ENCODE measurements around the gene USO1. TPM values are rescaled to one million over a fixed set of nuclear protein-coding genes. Genes with fewer than 3 reads are reported as not detected.

USO1 gene
- total and polyA plus RNA-seq, 4 donors = 29.0 to 102 (median 45.0) TPM

DNA sequence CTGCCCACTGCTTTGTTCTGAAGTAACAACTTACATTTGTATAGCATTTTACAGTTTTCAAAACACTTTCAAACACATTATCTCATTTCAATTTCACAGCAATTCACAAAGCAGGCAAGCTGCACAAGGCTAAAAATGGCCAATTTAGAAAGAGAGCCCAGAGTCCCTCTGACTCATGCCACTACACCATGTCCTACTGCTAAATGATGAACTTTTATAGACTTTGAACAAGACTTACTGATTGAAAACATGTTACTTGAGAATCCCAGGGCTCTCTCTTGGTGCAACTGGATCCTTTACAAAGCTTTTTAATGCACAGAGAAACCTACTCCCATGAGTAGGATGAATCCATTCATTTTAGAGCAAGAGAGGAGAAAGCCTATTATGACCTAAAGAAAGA lies 45.4 kb upstream of the USO1 start:
- H3K4me1 ChIP-seq (ENCODE audit: control insufficient read depth in 5 of 5, insufficient read depth in 5 of 5, low read length in 5 of 5) = peaks cover 0 to 4% (median 2%) of the 10 kb centered on the region in 5 donors
- no peak for ATAC-seq (ENCODE audit: insufficient read depth, low FRiP score)
- H3K4me3 ChIP-seq = no peak overlapping the region
- H3K9ac ChIP-seq (ENCODE audit: insufficient read depth in 1 of 2, low read length in 2 of 2) = no peak overlapping the region
- H3K27me3 ChIP-seq (ENCODE audit: control insufficient read depth in 3 of 3, insufficient read depth in 3 of 3, low read length in 2 of 3) = no peaks in the 10 kb centered on the region
- no peaks in the 10 kb centered on the region for H3K36me3 ChIP-seq (ENCODE audit: control insufficient read depth in 4 of 4, insufficient read depth in 4 of 4, low read length in 4 of 4)
- TF ChIP-seq, protein P1, sequence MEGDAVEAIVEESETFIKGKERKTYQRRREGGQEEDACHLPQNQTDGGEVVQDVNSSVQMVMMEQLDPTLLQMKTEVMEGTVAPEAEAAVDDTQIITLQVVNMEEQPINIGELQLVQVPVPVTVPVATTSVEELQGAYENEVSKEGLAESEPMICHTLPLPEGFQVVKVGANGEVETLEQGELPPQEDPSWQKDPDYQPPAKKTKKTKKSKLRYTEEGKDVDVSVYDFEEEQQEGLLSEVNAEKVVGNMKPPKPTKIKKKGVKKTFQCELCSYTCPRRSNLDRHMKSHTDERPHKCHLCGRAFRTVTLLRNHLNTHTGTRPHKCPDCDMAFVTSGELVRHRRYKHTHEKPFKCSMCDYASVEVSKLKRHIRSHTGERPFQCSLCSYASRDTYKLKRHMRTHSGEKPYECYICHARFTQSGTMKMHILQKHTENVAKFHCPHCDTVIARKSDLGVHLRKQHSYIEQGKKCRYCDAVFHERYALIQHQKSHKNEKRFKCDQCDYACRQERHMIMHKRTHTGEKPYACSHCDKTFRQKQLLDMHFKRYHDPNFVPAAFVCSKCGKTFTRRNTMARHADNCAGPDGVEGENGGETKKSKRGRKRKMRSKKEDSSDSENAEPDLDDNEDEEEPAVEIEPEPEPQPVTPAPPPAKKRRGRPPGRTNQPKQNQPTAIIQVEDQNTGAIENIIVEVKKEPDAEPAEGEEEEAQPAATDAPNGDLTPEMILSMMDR (IDR thresholded peaks at IDR 0.05; ENCODE audit: control extremely low read depth, extremely low read depth) = no peak
- no peak for DNase-seq
- H3K9me3 ChIP-seq (ENCODE audit: control insufficient read depth in 4 of 4, insufficient read depth in 3 of 4, low read length in 3 of 4) = no peaks in the 10 kb centered on the region
- no peak overlapping the region for H3K27ac ChIP-seq (ENCODE audit: low read depth in 1 of 2, low read length in 1 of 2)

DNA sequence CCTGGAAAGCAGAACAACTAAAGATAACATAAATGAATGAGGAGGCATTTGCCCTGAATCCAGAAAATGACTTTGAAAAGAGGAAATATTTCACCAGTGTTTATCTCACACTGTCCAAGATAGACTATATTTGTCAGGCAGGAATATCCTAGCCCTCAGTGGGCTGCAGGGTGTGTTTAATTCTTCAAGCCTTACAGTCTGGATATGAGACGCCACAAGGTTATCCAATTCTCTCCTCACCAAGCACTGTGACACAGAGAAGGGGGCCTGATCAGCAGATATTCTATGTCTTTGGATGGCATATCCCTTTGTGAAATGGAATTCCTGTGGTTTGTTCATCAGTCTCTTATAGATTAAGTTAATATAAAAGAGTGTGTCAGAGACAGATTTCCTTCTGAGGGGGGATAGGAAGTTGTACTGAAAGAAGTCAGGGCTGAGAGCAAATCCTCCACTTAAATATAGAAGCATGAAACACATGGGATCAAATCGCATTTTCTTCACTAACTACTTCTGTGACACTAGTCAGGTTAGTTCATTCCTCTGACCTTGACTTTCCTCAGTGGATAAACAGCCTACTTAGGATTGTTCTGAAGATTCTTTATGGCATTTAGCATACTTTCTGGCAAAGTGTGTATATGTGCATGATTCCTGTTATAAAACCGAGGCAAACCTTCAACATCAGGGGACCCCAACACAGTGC lies 44.4 kb upstream of the USO1 start:
- no peak overlapping the region for H3K27ac ChIP-seq (ENCODE audit: low read depth in 1 of 2, low read length in 1 of 2)
- H3K9ac ChIP-seq (ENCODE audit: insufficient read depth in 1 of 2, low read length in 2 of 2) = no peak overlapping the region
- WGBS, 2 donors = 89 to 91% methylated on average over 3 of the region's 3 CpGs
- no peak overlapping the region for H3K4me3 ChIP-seq
- TF ChIP-seq, protein P1 (IDR thresholded peaks at IDR 0.05; ENCODE audit: control extremely low read depth, extremely low read depth) = no peak
- H3K4me1 ChIP-seq (ENCODE audit: control insufficient read depth in 5 of 5, insufficient read depth in 5 of 5, low read length in 5 of 5) = no peaks in the 10 kb centered on the region
- H3K9me3 ChIP-seq (ENCODE audit: control insufficient read depth in 4 of 4, insufficient read depth in 3 of 4, low read length in 3 of 4) = no peaks in the 10 kb centered on the region
- H3K27me3 ChIP-seq (ENCODE audit: control insufficient read depth in 3 of 3, insufficient read depth in 3 of 3, low read length in 2 of 3) = no peaks in the 10 kb centered on the region
- no peaks in the 10 kb centered on the region for H3K36me3 ChIP-seq (ENCODE audit: control insufficient read depth in 4 of 4, insufficient read depth in 4 of 4, low read length in 4 of 4)
- ATAC-seq (ENCODE audit: insufficient read depth, low FRiP score) = no peak
- DNase-seq = no peak

DNA sequence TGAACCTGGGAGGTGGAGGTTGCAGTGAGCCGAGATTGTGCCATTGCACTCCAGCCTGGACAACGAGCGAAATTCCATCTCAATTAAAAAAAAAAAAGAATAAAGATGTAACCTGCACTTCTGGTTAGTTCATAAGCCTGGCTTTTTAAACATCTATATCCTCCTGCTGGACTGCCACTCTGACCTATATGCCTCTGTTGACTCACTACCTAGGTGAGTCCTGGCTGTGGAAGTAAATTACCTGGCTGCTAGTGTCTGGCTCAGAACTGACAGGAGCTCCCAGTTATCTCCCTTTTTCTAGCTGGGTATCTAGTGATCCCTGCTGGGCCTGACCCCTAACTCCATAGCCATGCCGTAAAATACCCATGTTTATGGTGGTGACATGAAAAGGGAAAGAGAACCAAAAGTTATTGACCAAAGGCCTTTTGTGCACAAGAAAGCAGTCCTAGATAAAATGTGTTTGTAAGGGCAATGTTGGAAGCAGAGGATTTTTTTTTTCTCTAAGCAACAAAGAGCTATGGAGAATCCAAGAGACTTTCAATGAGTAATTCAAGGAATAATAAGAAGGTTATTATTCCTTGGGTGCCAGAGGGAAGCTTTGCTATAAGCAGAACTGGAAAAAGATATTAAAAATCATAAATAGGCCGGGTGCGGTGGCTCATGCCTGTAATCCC lies 40.8 kb upstream of the USO1 start:
- no peak overlapping the region for H3K27ac ChIP-seq (ENCODE audit: low read depth in 1 of 2, low read length in 1 of 2)
- DNase-seq (no peak), ATAC-seq (ENCODE audit: insufficient read depth, low FRiP score) (no peak)
- no peaks in the 10 kb centered on the region for H3K36me3 ChIP-seq (ENCODE audit: control insufficient read depth in 4 of 4, insufficient read depth in 4 of 4, low read length in 4 of 4)
- H3K9ac ChIP-seq (ENCODE audit: insufficient read depth in 1 of 2, low read length in 2 of 2) = no peak overlapping the region
- no peaks in the 10 kb centered on the region for H3K4me1 ChIP-seq (ENCODE audit: control insufficient read depth in 5 of 5, insufficient read depth in 5 of 5, low read length in 5 of 5)
- TF ChIP-seq, protein P1 (IDR thresholded peaks at IDR 0.05; ENCODE audit: control extremely low read depth, extremely low read depth) = no peak
- 89 to 99% methylated on average over 6 of the region's 6 CpGs for WGBS, 2 donors
- no peak overlapping the region for H3K4me3 ChIP-seq
- peaks cover 0 to 3% (median 0%) of the 10 kb centered on the region in 4 donors for H3K9me3 ChIP-seq (ENCODE audit: control insufficient read depth in 4 of 4, insufficient read depth in 3 of 4, low read length in 3 of 4)
- no peaks in the 10 kb centered on the region for H3K27me3 ChIP-seq (ENCODE audit: control insufficient read depth in 3 of 3, insufficient read depth in 3 of 3, low read length in 2 of 3)

Measured in lung (tissue), 12 donors.